ENCODE measurements around the gene PRRT4.

GRCh38 chr7:128402356-128402755 lies 40.9 kb upstream of the PRRT4 start:
- TF ChIP-seq SUZ12 (IDR thresholded peaks at IDR 0.05; ENCODE audit: extremely low read depth, insufficient read depth, insufficient read length), result no peak
- TF ChIP-seq ZNF274 (IDR thresholded peaks at IDR 0.05; ENCODE audit: low read depth, low read length), result no peak

Measured in NT2/D1 (cell line).